Stimulated activated naive CD8-positive, alpha-beta T cell treated with anti-CD3 and anti-CD28 coated beads, Interleukin-15, Interleukin-2, amounts not matched to agents 100 ng/mL and 50 ng/mL, for 24 hours (primary cell): Measurements from ENCODE around the gene KIF13A.
A peak's percentile ranks its signal among the peaks of the same experiment; 100 is the strongest.
"Not testable (repeated sequence)": the region's sequence is repeated elsewhere in the genome, so short reads cannot be mapped to it uniquely, and the experiment has no call there.

Experiments
- H3K27ac Mint-ChIP-seq: one replicate; pipeline ENCODE4 v1.8.0; 2021; ENCODE audit warnings: mild to moderate bottlenecking, mixed read lengths
- H3K27me3 Mint-ChIP-seq: one replicate; pipeline ENCODE4 v1.8.0; 2021; ENCODE audit warnings: mixed read lengths
- H3K36me3 Mint-ChIP-seq: one replicate; pipeline ENCODE4 v1.8.0; 2021; ENCODE audit warnings: low read depth, mixed read lengths
- H3K4me1 Mint-ChIP-seq: one replicate; pipeline ENCODE4 v1.8.0; 2021; ENCODE audit warnings: low read depth, mixed read lengths
- H3K4me3 Mint-ChIP-seq: one replicate; pipeline ENCODE4 v1.8.0; 2021; ENCODE audit warnings: mild to moderate bottlenecking, mixed read lengths
- H3K9me3 Mint-ChIP-seq: one replicate; pipeline ENCODE4 v1.8.0; 2021; ENCODE audit warnings: mixed read lengths

KIF13A gene

DNA sequence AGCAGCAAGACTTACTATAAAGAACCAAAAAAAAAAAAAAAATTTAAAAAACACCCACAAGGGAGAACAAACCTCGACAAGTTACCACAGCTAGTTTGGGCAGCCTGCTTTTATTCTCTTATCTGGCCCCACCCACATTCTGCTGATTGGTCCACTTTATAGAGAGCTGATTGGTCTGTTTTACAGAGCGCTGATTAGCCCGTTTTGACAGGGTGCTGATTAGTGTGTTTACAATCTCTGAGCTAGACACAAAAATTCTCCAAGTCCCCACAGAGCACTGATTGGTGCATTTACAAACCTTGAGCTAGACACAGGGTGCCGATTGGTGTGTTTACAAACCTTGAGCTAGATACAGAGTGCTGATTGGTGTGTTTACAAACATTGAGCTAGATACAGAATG lies 31.7 kb upstream of the KIF13A start:
- H3K4me3 Mint-ChIP-seq, H3K27ac Mint-ChIP-seq, H3K36me3 Mint-ChIP-seq, H3K27me3 Mint-ChIP-seq, H3K9me3 Mint-ChIP-seq, H3K4me1 Mint-ChIP-seq: not testable (repeated sequence)

DNA sequence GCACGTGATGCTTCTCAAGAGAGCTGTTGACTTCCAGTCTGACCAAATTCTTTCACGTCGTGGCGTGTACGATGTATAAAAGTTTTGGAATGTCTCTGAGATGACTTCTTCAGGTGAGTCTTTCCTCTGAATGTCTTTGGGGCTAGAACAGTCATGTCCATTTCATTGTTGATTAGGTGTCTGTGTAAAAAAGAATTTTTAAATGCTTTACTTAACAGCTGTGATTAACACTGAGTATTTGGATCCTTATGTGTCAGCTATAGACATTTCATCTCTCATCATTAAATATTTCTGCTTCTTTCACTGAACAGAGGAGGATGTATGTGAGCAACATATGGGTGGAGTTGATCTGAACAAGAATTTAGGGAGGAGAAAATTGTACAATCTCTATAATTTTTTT lies 29.3 kb upstream of the KIF13A start:
- Mint-ChIP-seq H3K9me3 (no peaks in the 10 kb centered on the region), H3K27me3 (peaks cover 4% of the 10 kb centered on the region), H3K4me3 (no peak overlapping the region), H3K27ac (no peak overlapping the region), H3K4me1 (no peaks in the 10 kb centered on the region), H3K36me3 (no peaks in the 10 kb centered on the region)

DNA sequence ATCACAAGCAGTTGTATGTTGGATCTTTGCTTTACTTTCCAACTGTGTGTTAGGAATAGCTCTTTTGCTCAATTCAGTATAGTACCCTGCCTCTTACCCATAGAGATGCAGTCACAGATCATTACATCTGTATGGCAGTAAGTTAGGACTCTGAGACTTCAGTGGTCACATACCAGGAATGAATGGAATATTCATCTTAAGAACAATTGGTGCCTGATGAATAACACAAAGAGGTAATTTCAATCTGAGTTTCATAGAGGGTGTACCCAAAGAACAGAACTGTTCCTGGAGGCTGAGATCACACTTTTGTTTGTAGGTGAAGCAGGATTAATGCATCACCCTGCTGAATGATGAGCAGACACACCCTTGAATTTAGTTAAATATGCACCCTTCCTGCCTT lies 28.7 kb upstream of the KIF13A start:
- Mint-ChIP-seq H3K27me3 (peaks cover 4% of the 10 kb centered on the region), H3K36me3 (no peaks in the 10 kb centered on the region), H3K9me3 (no peaks in the 10 kb centered on the region), H3K4me1 (no peaks in the 10 kb centered on the region), H3K27ac (no peak overlapping the region), H3K4me3 (no peak overlapping the region)

- Mint-ChIP-seq H3K36me3 (no peaks in the 10 kb centered on the region), H3K4me1 (no peaks in the 10 kb centered on the region), H3K4me3 (no peak overlapping the region), H3K9me3 (no peaks in the 10 kb centered on the region), H3K27me3 (no peaks in the 10 kb centered on the region), H3K27ac (no peak overlapping the region)
Observed at GRCh38 chr6:18011287-18011686, 23.9 kb upstream of the KIF13A start.

GRCh38 chr6:18010540-18010939 lies 23.1 kb upstream of the KIF13A start:
- H3K27ac Mint-ChIP-seq, H3K4me3 Mint-ChIP-seq, H3K9me3 Mint-ChIP-seq, H3K27me3 Mint-ChIP-seq, H3K36me3 Mint-ChIP-seq, H3K4me1 Mint-ChIP-seq: not testable (repeated sequence)

- Mint-ChIP-seq H3K4me3 (no peak overlapping the region), H3K36me3 (no peaks in the 10 kb centered on the region), H3K4me1 (no peaks in the 10 kb centered on the region), H3K27me3 (peaks cover 24% of the 10 kb centered on the region), H3K27ac (no peak overlapping the region), H3K9me3 (no peaks in the 10 kb centered on the region)
Observed at GRCh38 chr6:18004256-18004985, 17.0 kb upstream of the KIF13A start.

DNA sequence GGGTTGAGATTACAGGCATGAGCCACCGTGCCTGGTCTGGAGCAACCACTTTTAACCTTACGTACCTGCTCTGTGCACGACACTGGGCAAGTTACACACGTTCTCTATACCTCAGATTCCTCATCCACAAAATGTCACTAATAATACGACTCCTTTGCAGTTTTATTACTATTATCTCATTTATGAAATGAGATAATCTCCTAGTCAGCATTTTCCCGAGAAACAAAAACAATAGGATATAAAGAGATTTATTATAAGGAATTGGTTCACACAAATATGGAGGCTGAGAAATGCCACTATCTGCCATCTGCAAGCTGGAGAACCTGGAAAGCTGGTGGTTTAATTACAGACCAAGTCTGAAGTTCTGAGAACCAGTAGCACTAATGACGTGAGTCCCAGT lies 12.0 kb upstream of the KIF13A start:
- H3K36me3 Mint-ChIP-seq = no peaks in the 10 kb centered on the region
- peaks cover 68% of the 10 kb centered on the region for H3K27me3 Mint-ChIP-seq

GRCh38 chr6:17998442-17998841 lies 11.0 kb upstream of the KIF13A start:
- H3K27me3 Mint-ChIP-seq = peaks cover 76% of the 10 kb centered on the region
- H3K27ac Mint-ChIP-seq = no peak overlapping the region
- H3K9me3 Mint-ChIP-seq = no peaks in the 10 kb centered on the region
- H3K36me3 Mint-ChIP-seq = no peaks in the 10 kb centered on the region
- H3K4me3 Mint-ChIP-seq = no peak overlapping the region
- H3K4me1 Mint-ChIP-seq = peaks cover 4% of the 10 kb centered on the region

More for the DNA sequence above, 12.0 kb upstream of the KIF13A start:
- Mint-ChIP-seq H3K9me3 (no peaks in the 10 kb centered on the region), H3K27ac (no peak overlapping the region), H3K4me1 (no peaks in the 10 kb centered on the region), H3K4me3 (no peak overlapping the region)

- peaks cover 76% of the 10 kb centered on the region for H3K27me3 Mint-ChIP-seq
- no peaks in the 10 kb centered on the region for H3K36me3 Mint-ChIP-seq
- no peak overlapping the region for H3K4me3 Mint-ChIP-seq
- peaks cover 4% of the 10 kb centered on the region for H3K4me1 Mint-ChIP-seq
- H3K9me3 Mint-ChIP-seq = no peaks in the 10 kb centered on the region
- H3K27ac Mint-ChIP-seq = no peak overlapping the region
Observed at GRCh38 chr6:17998003-17998402, 10.6 kb upstream of the KIF13A start.

DNA sequence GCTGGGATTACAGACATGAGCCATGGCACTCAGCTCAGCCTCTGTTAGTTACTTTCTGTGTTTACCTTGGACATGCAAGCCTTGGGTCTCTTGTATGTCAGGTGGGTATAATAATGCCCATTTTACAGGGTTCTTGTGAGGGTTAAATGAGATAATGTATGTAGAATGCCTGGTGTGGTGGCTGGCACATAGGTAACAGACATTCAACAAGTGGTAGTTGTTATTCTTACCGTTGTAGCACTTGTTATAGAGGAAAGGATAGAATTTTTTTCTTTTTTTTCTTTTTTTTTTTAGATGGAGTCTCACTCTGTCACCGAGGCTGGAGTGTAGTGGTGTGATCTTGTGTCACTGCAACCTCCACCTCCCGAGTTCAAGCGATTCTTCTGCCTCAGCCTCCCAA lies 8.0 kb upstream of the KIF13A start:
- no peak overlapping the region for H3K27ac Mint-ChIP-seq
- peaks cover 79% of the 10 kb centered on the region for H3K27me3 Mint-ChIP-seq
- no peaks in the 10 kb centered on the region for H3K9me3 Mint-ChIP-seq
- no peak overlapping the region for H3K4me3 Mint-ChIP-seq
- H3K36me3 Mint-ChIP-seq = no peaks in the 10 kb centered on the region
- H3K4me1 Mint-ChIP-seq = peaks cover 4% of the 10 kb centered on the region

DNA sequence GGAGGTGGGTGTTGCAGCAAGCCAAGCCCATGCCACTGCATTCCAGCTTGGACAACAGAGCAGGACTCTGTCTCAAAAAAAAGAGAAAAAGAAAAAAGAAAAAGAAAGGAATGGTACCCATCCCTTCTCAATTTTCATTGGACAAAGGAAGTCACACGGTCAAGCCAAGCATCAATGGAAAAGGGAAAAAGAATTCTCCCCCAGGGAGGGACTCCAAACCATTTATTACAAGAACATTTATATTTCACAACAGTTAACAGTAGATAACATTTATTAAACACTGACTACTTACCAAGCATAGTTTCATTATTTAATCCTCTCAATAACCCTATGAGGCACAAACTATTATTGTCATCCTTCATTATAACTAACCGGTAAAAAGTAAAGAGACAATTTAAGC lies 6.6 kb upstream of the KIF13A start:
- Mint-ChIP-seq H3K9me3 (no peaks in the 10 kb centered on the region), H3K4me1 (peaks cover 4% of the 10 kb centered on the region), H3K27ac (no peak overlapping the region), H3K4me3 (no peak overlapping the region), H3K36me3 (no peaks in the 10 kb centered on the region), H3K27me3 (peaks cover 79% of the 10 kb centered on the region)

DNA sequence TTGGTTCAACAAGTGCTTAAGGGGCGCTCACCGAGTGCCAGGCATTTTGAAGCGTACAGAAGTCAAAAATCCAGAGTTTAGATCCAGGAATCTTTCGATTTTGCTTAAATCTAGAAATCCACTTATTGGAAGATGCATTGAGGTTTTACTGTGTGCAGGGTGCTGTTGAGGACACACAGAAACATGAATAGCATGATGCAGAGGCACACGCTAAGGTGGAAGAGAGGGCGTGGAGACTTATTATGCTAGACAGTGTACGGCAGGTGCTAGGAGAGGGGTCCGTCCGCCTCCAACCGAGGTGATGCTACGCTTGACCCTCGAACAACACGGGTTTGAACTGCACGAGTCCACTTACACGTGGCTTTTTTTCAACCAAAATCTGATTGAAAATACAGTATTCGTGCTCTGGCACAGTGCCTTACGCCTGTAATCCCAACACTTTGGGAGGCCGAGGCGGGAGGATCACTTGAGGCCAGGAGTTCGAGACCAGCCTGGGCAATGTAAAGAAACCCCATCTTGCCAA lies 1.0 kb upstream of the KIF13A start:
- Mint-ChIP-seq H3K4me3 (peak overlapping the region; percentile 80), H3K27me3 (peaks cover 73% of the 10 kb centered on the region), H3K27ac (no peak overlapping the region), H3K4me1 (peaks cover 6% of the 10 kb centered on the region), H3K9me3 (no peaks in the 10 kb centered on the region), H3K36me3 (no peaks in the 10 kb centered on the region)

- H3K36me3 Mint-ChIP-seq = no peaks in the 10 kb centered on the region
- peaks cover 73% of the 10 kb centered on the region for H3K27me3 Mint-ChIP-seq
- peaks cover 6% of the 10 kb centered on the region for H3K4me1 Mint-ChIP-seq
- no peaks in the 10 kb centered on the region for H3K9me3 Mint-ChIP-seq
- H3K4me3 Mint-ChIP-seq = peak overlapping the region; percentile 80
- H3K27ac Mint-ChIP-seq = no peak overlapping the region
Observed at GRCh38 chr6:17987697-17988421, 424 bp upstream of the KIF13A start.

DNA sequence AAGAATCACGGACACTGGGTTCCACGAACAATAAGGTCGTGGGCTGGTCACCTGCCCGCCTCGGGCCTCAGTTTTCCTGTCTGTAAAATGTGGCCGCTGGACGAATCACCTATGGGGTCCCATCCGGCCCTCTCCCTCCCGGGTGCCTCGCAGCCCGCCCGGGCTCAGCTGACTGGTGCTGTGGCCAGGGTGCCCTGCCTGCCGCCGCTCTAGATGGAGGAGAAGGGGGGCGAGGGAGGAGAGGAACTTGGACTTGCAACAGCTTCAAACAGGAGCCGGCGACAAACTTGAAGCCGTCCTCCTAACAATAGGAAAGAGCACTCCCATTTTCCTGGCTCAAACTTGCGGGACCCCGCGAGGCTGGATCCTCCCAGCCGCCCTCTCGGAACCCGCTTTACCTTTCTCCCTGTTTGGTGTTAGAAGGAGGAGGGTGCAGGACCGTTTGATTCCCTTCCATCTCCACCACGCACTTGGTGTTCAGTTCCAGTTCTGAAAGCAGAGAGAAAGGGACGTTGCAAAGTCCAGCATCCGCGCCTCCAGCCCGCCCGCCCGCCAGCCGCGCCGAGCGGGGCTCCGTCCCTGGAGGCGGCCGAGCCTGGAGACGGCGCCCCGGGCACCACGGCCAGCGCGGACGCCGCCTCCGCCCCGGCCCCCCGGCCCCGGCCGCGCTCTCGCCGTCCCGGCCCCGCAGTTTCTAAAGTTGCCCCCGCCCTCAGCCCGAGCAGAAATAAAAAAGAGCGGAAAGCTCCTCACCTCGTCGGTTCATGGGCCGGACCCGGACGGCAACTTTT lies 584 bp downstream of the KIF13A start:
- Mint-ChIP-seq H3K4me3 (peak overlapping the region; percentile 71), H3K27ac (no peak overlapping the region), H3K4me1 (peaks cover 6% of the 10 kb centered on the region), H3K36me3 (no peaks in the 10 kb centered on the region), H3K27me3 (peaks cover 69% of the 10 kb centered on the region), H3K9me3 (no peaks in the 10 kb centered on the region)
